ENCODE results near the gene BORA.
"Not testable (repeated sequence)": the region's sequence is repeated elsewhere in the genome, so short reads cannot be mapped to it uniquely, and the experiment has no call there.

The BORA gene

DNA sequence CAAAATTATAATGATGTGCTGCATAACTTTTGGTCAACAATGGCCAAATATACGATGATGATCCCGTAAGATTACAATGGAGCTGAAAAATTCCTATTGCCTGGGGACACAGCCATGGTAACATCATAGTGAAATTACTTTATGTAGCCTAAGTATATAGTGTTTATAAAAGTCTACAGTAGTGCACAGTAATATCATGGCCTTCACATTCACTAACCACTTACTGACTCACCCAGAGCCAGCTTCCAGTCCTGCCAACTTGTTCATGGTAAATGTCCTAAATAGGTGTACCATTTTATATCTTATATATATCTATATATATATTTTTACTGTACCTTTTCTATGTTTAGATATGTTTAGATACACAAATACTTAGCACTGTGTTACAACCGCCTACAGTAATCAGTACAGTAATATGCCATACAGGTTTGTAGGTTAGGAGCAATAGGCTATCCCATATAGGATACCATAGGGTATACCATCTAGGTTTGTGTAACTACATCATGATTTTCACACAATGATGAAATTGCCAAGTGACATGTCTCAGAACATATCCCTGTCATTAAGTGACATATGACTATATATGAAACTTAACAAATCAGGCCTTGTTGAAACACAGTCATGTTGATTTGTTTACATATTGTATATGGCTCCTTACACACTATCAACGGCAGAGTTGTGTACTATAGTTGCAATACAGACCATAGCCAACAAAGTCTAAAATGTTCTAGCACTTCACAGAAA is 30.2 kb downstream of the BORA start:
- H3K4me3 ChIP-seq (ENCODE audit: low read length) = no peak overlapping the region
- DNase-seq (ENCODE audit: low read depth, low spot score) = no peak

DNA sequence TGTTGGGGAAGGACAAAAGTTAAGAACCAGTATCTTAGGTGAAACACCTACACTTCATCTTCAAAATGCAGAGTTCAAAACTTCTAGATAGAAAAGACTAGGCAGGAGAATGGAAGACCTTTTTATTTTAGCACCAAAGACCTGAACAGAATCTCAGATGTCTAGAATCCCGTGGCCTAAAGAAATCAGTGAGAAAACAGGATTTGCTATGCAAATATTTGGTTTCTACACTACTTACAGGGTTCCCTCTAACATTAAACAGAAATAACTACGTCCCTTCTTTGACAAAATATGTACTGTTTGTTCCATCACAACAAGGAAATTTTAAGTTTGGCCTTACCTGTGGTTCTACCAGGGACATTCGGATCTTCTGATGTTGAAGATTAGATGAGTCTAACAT is 32.5 kb downstream of the BORA start:
- no peak for DNase-seq (ENCODE audit: low read depth, low spot score)

DNA sequence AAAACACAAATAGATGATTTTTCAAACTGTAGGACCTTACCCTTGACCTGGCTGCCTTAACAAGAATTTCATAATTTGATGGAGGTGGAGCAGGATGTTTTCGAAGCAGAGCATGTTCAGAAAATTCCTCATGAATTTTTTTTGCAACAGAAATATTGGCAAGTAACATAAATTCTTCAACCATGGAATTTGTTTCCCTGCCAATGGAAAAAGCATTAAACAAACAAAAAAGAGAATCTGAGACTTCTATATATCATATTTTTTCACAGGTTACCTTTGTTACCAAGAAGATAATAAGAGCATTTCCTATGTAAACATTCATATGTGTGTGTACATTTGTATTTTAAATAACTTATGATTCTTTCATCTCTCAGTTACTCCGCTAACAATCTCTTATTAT is 35.7 kb downstream of the BORA start:
- no peak for DNase-seq (ENCODE audit: low read depth, low spot score)
- no peak overlapping the region for H3K4me3 ChIP-seq (ENCODE audit: low read length)

More for the DNA sequence above, 32.5 kb downstream of the BORA start:
- no peak overlapping the region for H3K4me3 ChIP-seq (ENCODE audit: low read length)

DNA sequence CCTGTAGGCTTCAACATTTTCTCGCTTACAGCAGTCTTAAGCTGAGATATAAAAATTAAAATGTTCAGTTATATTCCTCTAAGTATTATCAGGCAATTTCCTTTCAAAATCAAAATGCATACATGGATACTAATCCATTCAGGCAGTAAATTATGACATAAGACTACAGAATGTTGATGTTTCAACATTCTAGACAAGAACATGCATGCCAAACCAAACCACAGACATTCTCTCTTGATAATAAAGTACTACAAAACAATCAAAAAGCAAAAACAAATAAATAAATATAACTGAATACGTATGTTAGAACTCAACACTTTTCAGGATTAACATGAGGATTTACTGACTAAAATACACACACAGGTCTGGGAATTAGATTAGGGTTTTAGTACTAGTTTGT is 46.3 kb downstream of the BORA start:
- DNase-seq (ENCODE audit: low read depth, low spot score) = no peak
- H3K4me3 ChIP-seq (ENCODE audit: low read length) = no peak overlapping the region

DNA sequence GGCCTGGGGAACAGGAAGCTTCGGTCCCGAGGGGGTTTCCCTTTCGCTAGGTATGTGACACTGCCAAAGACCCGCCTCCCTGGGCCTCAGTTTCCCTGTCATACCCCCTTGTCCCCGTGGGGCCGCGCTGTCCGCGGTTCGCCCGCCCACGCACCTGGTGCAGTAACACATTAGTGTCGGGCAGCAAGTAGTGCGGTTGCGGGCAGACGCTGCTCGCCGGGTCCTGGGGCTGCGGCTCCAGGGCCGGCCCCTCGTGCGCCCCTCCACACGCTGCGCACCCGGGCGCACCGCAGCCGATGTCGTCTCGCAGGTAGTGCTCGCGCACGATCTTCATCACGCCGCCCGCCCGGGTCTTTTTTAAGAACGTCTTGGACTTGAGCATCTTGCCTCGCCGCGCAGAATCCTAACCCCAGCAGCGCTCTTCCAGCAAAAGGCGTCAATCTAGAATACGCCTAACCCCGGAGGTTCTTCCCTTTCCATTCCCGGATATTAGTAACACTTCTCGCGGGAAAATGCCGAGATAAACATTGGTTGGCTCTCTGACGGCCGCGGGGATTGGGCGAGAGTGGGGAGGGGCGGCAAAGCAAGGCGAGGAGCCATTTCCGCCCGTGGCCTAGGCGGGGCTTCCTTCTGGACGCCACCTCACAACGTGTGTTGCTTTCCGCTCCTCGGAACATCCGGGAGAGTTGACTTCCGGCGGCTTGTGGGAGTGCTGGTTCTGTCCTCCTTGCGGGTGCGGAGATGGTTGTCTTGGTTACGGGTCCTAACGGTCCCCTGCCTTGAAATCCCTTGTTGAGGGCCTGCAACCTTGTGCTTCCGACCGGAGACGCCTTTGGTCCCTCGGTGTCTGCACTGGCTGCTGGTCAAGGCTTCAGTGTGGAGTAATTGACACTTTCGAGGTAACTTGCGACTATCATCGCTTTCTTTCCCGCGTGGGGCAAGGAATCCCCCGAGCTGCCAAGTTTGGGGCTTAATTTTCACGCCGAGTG is 54.0 kb downstream of the BORA start, which contains the start of the genes DIS3 and PIBF1:
TSS of gene DIS3 (minus strand) at position 450 of the 989 bp plus-strand sequence. CDS start at position 382, 68 bp downstream.
TSS of gene PIBF1 (plus strand) at position 683 of the 989 bp plus-strand sequence. CDS start 1,337 bp downstream, outside the sequence.
- DNase-seq (ENCODE audit: low read depth, low spot score) = peak; percentile 96
- H3K4me3 ChIP-seq (ENCODE audit: low read length) = peak within 1 kb of the TSS; percentile 82

DNA sequence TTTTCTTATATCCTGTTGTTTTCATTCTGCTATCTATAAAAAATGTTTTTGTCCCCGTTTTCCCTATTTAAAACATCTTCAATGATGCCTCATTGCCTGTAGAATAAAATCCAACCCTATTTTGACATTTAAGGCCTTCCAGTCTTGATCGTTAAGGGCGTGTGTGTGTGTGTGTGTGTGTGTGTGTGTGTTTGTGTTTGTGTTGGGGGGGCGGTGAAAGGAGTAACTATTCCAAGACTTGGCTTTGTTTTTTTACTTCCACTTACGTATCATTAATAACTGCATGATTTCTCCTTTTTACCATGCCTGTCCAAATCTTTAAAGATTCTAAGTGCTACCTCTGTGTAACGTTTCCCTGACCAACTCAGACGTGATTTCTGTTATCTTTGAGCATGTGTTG is 55.0 kb downstream of the BORA start:
- DNase-seq (ENCODE audit: low read depth, low spot score) = no peak
- peak overlapping the region; percentile 82 for H3K4me3 ChIP-seq (ENCODE audit: low read length)

DNA sequence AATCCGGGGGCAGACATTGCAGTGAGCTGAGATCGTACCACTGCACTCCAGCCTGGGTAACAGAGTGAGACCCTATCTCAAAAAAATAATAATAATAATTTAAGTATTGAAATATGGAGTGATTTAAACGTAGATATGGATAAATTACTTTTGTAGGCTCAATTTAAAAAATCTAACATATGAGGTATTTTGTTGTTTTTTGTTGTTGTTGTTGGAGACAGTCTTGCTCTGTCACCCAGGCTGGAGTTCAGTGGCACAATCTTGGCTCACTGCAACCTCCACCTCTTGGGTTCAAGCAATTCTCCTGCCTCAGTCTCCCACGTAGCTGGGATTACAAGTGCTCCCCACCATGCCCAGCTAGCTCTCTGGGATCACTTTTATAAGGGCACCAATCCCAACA is 57.0 kb downstream of the BORA start:
- not testable (repeated sequence) for H3K4me3 ChIP-seq (ENCODE audit: low read length); DNase-seq (ENCODE audit: low read depth, low spot score)

DNA sequence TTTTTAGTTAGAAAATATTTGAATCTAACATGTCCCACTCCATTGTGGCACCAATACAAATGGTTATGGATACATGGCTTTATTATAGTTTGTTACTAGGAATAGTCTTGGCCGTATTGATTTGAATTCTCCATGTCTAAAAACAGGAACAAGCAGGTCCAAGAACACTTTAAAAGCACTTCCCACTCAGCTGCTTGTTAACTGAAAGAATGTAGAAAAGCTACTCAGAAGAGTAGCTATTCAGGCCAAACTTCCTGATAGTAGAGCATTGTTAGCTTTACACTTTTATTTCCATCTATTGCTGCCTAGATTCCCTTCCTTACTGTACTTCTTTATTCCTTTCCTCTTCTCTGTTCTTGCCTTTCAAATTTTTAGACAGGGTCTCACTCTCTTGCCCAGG is 61.1 kb downstream of the BORA start:
- no peak for DNase-seq (ENCODE audit: low read depth, low spot score)
- no peak overlapping the region for H3K4me3 ChIP-seq (ENCODE audit: low read length)

DNA sequence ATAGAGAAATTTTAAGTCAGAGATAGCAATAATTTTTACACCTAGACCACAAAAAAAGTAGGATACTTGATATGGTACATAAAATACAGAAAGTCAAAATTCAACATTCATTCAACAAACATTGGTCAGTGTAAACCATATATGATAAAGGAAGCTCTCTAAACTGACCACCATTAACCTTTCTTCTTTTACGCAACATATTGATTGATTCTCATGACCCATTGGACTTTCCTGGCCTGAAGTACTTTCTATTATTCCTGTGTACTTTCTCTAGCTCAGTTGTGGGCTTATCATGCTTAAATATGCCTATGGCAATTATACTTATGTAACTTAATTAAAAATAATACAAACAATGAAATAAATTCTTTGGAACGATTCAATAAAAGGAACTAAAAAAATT is 64.9 kb downstream of the BORA start:
- no peak overlapping the region for H3K4me3 ChIP-seq (ENCODE audit: low read length)
- no peak for DNase-seq (ENCODE audit: low read depth, low spot score)

DNA sequence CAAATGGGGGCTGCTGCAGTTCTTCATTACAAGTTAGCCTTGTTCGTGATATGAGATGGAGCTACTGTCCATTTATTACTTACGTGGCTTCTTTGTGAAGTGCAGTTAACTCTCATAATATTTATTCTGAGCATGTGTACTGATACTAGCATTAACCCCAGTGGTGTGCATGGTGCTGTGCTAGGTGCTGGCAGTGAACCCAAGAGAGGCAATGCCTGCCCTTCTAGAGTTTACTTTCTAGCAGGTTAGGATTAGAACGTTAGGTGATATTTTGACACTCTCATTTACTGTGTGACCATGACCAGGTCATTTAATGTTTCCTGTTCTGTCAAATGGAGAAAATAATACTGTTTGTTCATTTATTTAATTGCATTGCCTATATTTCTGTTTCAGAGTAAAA is 71.1 kb downstream of the BORA start:
- no peak for DNase-seq (ENCODE audit: low read depth, low spot score)
- H3K4me3 ChIP-seq (ENCODE audit: low read length) = no peak overlapping the region

DNA sequence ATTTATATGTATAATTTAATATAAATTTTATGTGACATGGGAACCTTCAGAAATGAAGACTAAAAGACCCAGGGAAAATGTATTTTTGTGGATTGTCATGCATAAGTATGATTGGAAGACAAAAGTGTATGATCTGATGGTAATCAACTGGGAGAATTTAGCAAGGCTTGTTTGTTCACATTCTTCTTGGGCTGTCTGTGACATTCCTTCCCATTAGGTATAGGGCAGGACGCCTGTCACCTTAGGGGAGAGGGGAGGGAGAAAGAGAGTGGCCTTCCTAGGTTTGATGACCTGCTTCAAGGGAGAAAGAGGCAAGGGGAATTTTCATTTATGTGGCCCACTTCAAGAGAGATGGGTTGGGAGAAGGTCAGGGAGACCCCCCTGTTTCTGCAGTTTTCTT is 76.6 kb downstream of the BORA start:
- no peak for DNase-seq (ENCODE audit: low read depth, low spot score)
- H3K4me3 ChIP-seq (ENCODE audit: low read length) = no peak overlapping the region

All from Jurkat, Clone E6-1 (cell line).